ENCODE measurements around the gene SLC22A5. TPM values are rescaled to one million over a fixed set of nuclear protein-coding genes. Genes with fewer than 3 reads are reported as not detected.

SLC22A5 gene
- total and polyA plus RNA-seq, 2 of the 8 experiments (the other 6 are each of a cell fraction or from before 2014, with no cell fraction given): 4.0 to 9.0 TPM

GRCh38 chr5:132322266-132322665 lies 47.2 kb upstream of the SLC22A5 start:
- H3K36me3 ChIP-seq (ENCODE audit: control insufficient read depth in 2 of 4, insufficient read depth in 4 of 4, low read length in 3 of 4): no peaks in the 10 kb centered on the region
- peak; percentile 41 to 69 for DNase-seq (ENCODE audit: low read depth in 1 of 2, low spot score in 2 of 2)
- H3K23me2 ChIP-seq (ENCODE audit: low read depth, low read length): no peaks in the 10 kb centered on the region
- no peaks in the 10 kb centered on the region for H3K79me1 ChIP-seq (ENCODE audit: low read depth, low read length)
- H3K14ac ChIP-seq (ENCODE audit: insufficient read length): no peak overlapping the region
- H2BK15ac ChIP-seq (ENCODE audit: low read length): peak overlapping the region; percentile 89; the same call in 1 of the 2 replicates
- CTCF ChIA-PET (ENCODE audit: partially characterized antibody): interaction anchor here (0.7 to 2.9 kb wide), 4 partner anchors 41 to 1056 kb away, joined by 3 to 15 read pairs (median 3); no protein-coding TSS in a partner anchor
- no peaks in the 10 kb centered on the region for H4K20me1 ChIP-seq (replicated peaks in 1 of 2; ENCODE audit: control insufficient read depth in 1 of 2, insufficient read depth in 2 of 2, low read length in 2 of 2)
- H3K4ac ChIP-seq (replicated peaks; ENCODE audit: insufficient read length, low read depth, low read length): no peak overlapping the region
- FAIRE-seq: peak; percentile 48
- POLR2A ChIA-PET (ENCODE audit: partially characterized antibody): interaction anchor here (0.7 to 3.7 kb wide), 6 partner anchors 13 to 94 kb away, joined by 3 to 14 read pairs (median 3); partner anchors contain the start of genes P4HA2 and SLC22A4
- peaks cover 5 to 10% (median 7%) of the 10 kb centered on the region in 4 experiments for H3K4me1 ChIP-seq (replicated peaks in 1 of 4; ENCODE audit: control insufficient read depth in 3 of 4, insufficient read depth in 4 of 4, low read length in 3 of 4)
- H2BK120ac ChIP-seq (replicated peaks; ENCODE audit: low read depth, low read length): no peak overlapping the region
- no peak overlapping the region for H4K91ac ChIP-seq (replicated peaks; ENCODE audit: insufficient read length, low read length)
- H3K9me3 ChIP-seq (ENCODE audit: insufficient read depth in 2 of 2, low read depth in 1 of 2, low read length in 1 of 2): no peaks in the 10 kb centered on the region; a peak in 1 of 4 replicates
- H2BK12ac ChIP-seq (ENCODE audit: low read depth, low read length): peak overlapping the region; percentile 98
- H3K23ac ChIP-seq (ENCODE audit: insufficient read length): no peak overlapping the region
- peak overlapping the region; percentile 98; the same call in 1 of the 2 replicates for H2BK5ac ChIP-seq (ENCODE audit: low read depth, low read length)
- no peaks in the 10 kb centered on the region for H3K79me2 ChIP-seq (ENCODE audit: control insufficient read depth in 1 of 2, insufficient read depth in 2 of 2, low read length in 2 of 2)
- peak overlapping the region in 3 of 4 experiments; percentile 8 to 26 (median 23); a peak in 4 of 8 replicates for H3K4me3 ChIP-seq (ENCODE audit: extremely low read depth in 1 of 4, insufficient read depth in 2 of 4, low read depth in 3 of 4, low read length in 4 of 4)
- peak overlapping the region; percentile 91; the same call in 1 of the 2 replicates for H2BK20ac ChIP-seq (ENCODE audit: low read length)
- H4K5ac ChIP-seq (ENCODE audit: insufficient read length, low read depth, low read length): peak overlapping the region; percentile 49
- WGBS, 2 experiments (ENCODE audit: extremely low coverage in 1 of 2, insufficient coverage in 1 of 2, insufficient read length in 1 of 2, insufficient replicate concordance in 2 of 2, low coverage in 1 of 2, low lambda C conversion rate in 2 of 2, missing lambda C conversion rate in 1 of 2): 31% methylated on average over 11 of the region's 11 CpGs; no CpG with 5 or more reads in 1 of the 2 experiments
- H3K4me2 ChIP-seq (ENCODE audit: insufficient read depth in 1 of 2, low read depth in 2 of 2, low read length in 2 of 2): peak overlapping the region; percentile 61
- H3K56ac ChIP-seq (replicated peaks; ENCODE audit: insufficient read length, low read depth, low read length): no peak overlapping the region
- peak overlapping the region; percentile 98 for H2AFZ ChIP-seq (ENCODE audit: low read length)
- H3K27ac ChIP-seq (ENCODE audit: low read depth, low read length): peak overlapping the region; percentile 58
- H4K8ac ChIP-seq (ENCODE audit: extremely low read depth, insufficient read depth, low read length): peak overlapping the region; percentile 92
- peak overlapping the region in 3 of 4 experiments; percentile 35 to 49 (median 49); a peak in 4 of 7 replicates for H3K9ac ChIP-seq (replicated peaks in 1 of 4; ENCODE audit: extremely low read depth in 1 of 4, low read depth in 3 of 4, low read length in 3 of 4)
- H3K18ac ChIP-seq (ENCODE audit: extremely low read depth, low read length): peak overlapping the region; percentile 100
- H2AK5ac ChIP-seq (ENCODE audit: low read depth, low read length): no peak overlapping the region; the same call in 1 of the 2 replicates
- H3K27me3 ChIP-seq (replicated peaks in 1 of 4; ENCODE audit: control insufficient read depth in 3 of 4, extremely low read depth in 1 of 4, insufficient read depth in 3 of 4, low read length in 3 of 4): no peaks in the 10 kb centered on the region
- TF ChIP-seq SIRT6 (IDR thresholded peaks at IDR 0.05; ENCODE audit: low read length) (no peak), EZH2 (IDR thresholded peaks at IDR 0.05; ENCODE audit: low read depth, low read length, severe bottlenecking) (no peak), ASH2L (IDR thresholded peaks at IDR 0.05; ENCODE audit: low read length) (peak; percentile 82), TAF1 (IDR thresholded peaks at IDR 0.05; ENCODE audit: low read depth, low read length) (0 out of 2 replicates have a peak, but pooled peaks have one; percentile 22), TBP (IDR thresholded peaks at IDR 0.05; ENCODE audit: low read depth, low read length) (0 out of 2 replicates have a peak, but pooled peaks have one; percentile 43), TEAD4 (IDR thresholded peaks at IDR 0.05; ENCODE audit: low read depth, low read length) (peak; percentile 94), SRF (IDR thresholded peaks at IDR 0.05; ENCODE audit: low read depth, low read length) (no peak), HDAC2 (IDR thresholded peaks at IDR 0.05; ENCODE audit: borderline replicate concordance in 1 of 2, low read depth in 2 of 2, low read length in 2 of 2) (0 out of 4 replicates have a peak, but pooled peaks of 1 of the 2 experiments have one; percentile 55), POLR2A (IDR thresholded peaks at IDR 0.05; ENCODE audit: control extremely low read depth in 1 of 2, low read depth in 2 of 2, low read length in 2 of 2) (peak; percentile 15 to 30; a peak in 1 of 3 replicates), TCF12 (IDR thresholded peaks at IDR 0.05; ENCODE audit: low read depth, low read length) (0 out of 2 replicates have a peak, but pooled peaks have one; percentile 49), CREB1 (IDR thresholded peaks at IDR 0.05) (no peak), SUZ12 (IDR thresholded peaks at IDR 0.05; ENCODE audit: low read length) (no peak), EP300 (IDR thresholded peaks at IDR 0.05; ENCODE audit: borderline replicate concordance in 1 of 2, low read depth in 2 of 2, low read length in 2 of 2) (no peak; a peak in 1 of 3 replicates)

Measured in H1 (cell line).